NCI-H1048 (cell line): ENCODE measurements around the gene C20orf141.
"Not testable (repeated sequence)": the region's sequence is repeated elsewhere in the genome, so short reads cannot be mapped to it uniquely, and the experiment has no call there.

Experiments used
- DNase-seq: peaks from one replicate; lab custom pipeline; 2025; lab: John Stamatoyannopoulos, UW

C20orf141 gene

GRCh38 chr20:2820896-2821869, 6.4 kb downstream of the C20orf141 start:
- DNase-seq = no peak

- no peak for DNase-seq
Observed at GRCh38 chr20:2822073-2822472, 7.3 kb downstream of the C20orf141 start.

- no peak for DNase-seq
Observed at GRCh38 chr20:2825761-2826160, 11.0 kb downstream of the C20orf141 start.

- no peak for DNase-seq
Observed at GRCh38 chr20:2826655-2827054, 11.9 kb downstream of the C20orf141 start.

- DNase-seq = no peak
Observed at GRCh38 chr20:2829376-2829775, 14.6 kb downstream of the C20orf141 start.

GRCh38 chr20:2831206-2831605, 16.4 kb downstream of the C20orf141 start:
- not testable (repeated sequence) for DNase-seq

- no peak for DNase-seq
Observed at GRCh38 chr20:2833761-2834160, 19.0 kb downstream of the C20orf141 start.

- no peak for DNase-seq
Observed at GRCh38 chr20:2834401-2835110, 19.8 kb downstream of the C20orf141 start.

GRCh38 chr20:2835331-2835796, 20.6 kb downstream of the C20orf141 start:
- DNase-seq = no peak

- no peak for DNase-seq
Observed at GRCh38 chr20:2836035-2836434, 21.2 kb downstream of the C20orf141 start.

GRCh38 chr20:2837221-2837960, 22.6 kb downstream of the C20orf141 start:
- DNase-seq = no peak

- no peak for DNase-seq
Observed at GRCh38 chr20:2838170-2838797, 23.5 kb downstream of the C20orf141 start.

- no peak for DNase-seq
Observed at GRCh38 chr20:2838847-2839671, 24.3 kb downstream of the C20orf141 start.

GRCh38 chr20:2839732-2840137, 24.9 kb downstream of the C20orf141 start:
- no peak for DNase-seq

GRCh38 chr20:2840138-2840966, 25.6 kb downstream of the C20orf141 start, which contains the start of the genes PCED1A and VPS16:
Gene PCED1A, minus strand, starts transcription at chr20:2840655. Its CDS starts 743 bp downstream, at chr20:2839912.
Gene VPS16, plus strand, starts transcription at chr20:2840745. Its CDS starts 30 bp downstream, at chr20:2840775.
- DNase-seq = peak; percentile 61

GRCh38 chr20:2840967-2841531, 26.3 kb downstream of the C20orf141 start:
- DNase-seq = no peak

GRCh38 chr20:2845607-2846006, 30.8 kb downstream of the C20orf141 start:
- DNase-seq = no peak

- no peak for DNase-seq
Observed at GRCh38 chr20:2846698-2847097, 31.9 kb downstream of the C20orf141 start.

GRCh38 chr20:2847802-2848201, 33.0 kb downstream of the C20orf141 start:
- no peak for DNase-seq
